ENCODE results near the gene CRIM1. TPM values are rescaled to one million over a fixed set of nuclear protein-coding genes. Genes with fewer than 3 reads are reported as not detected.

The CRIM1 gene
- total RNA-seq, 6 experiments from 2014 or later = 731 to 946 (median 839) TPM

- Mint-ChIP-seq H3K27me3 (ENCODE audit: insufficient read depth) (no peaks in the 10 kb centered on the region; the same call in 1 of the 2 replicates), H3K27ac (peak overlapping the region; percentile 34; the same call in 1 of the 2 replicates), H3K9me3 (no peaks in the 10 kb centered on the region), H3K36me3 (ENCODE audit: low read depth) (no peaks in the 10 kb centered on the region), H3K4me1 (ENCODE audit: low read depth) (peaks cover 74% of the 10 kb centered on the region), H3K4me3 (no peak overlapping the region)
- no peak for TF ChIP-seq CTCF (IDR thresholded peaks at IDR 0.05)
- no peak for DNase-seq
Observed at GRCh38 chr2:36335597-36335996, 20.0 kb upstream of the CRIM1 start.

GRCh38 chr2:36336321-36336720 is 19.3 kb upstream of the CRIM1 start:
- H3K27ac Mint-ChIP-seq = no peak overlapping the region

GRCh38 chr2:36337354-36337753 is 18.2 kb upstream of the CRIM1 start:
- H3K9me3 Mint-ChIP-seq = no peaks in the 10 kb centered on the region
- no peaks in the 10 kb centered on the region; the same call in 1 of the 2 replicates for H3K27me3 Mint-ChIP-seq (ENCODE audit: insufficient read depth)
- H3K27ac Mint-ChIP-seq = peak overlapping the region; percentile 60
- no peaks in the 10 kb centered on the region for H3K36me3 Mint-ChIP-seq (ENCODE audit: low read depth)
- H3K4me1 Mint-ChIP-seq (ENCODE audit: low read depth) = peaks cover 63% of the 10 kb centered on the region
- no peak for DNase-seq
- TF ChIP-seq CTCF (IDR thresholded peaks at IDR 0.05) = no peak
- H3K4me3 Mint-ChIP-seq = no peak overlapping the region

More at GRCh38 chr2:36336321-36336720, 19.3 kb upstream of the CRIM1 start:
- Mint-ChIP-seq H3K27me3 (ENCODE audit: insufficient read depth) (no peaks in the 10 kb centered on the region; the same call in none of the 2 replicates), H3K36me3 (ENCODE audit: low read depth) (no peaks in the 10 kb centered on the region), H3K4me1 (ENCODE audit: low read depth) (peaks cover 70% of the 10 kb centered on the region), H3K9me3 (no peaks in the 10 kb centered on the region), H3K4me3 (no peak overlapping the region)
- no peak for DNase-seq
- no peak for TF ChIP-seq CTCF (IDR thresholded peaks at IDR 0.05)

- DNase-seq = no peak
- H3K27ac Mint-ChIP-seq = peak overlapping the region; percentile 93
- peaks cover 66% of the 10 kb centered on the region for H3K4me1 Mint-ChIP-seq (ENCODE audit: low read depth)
- H3K36me3 Mint-ChIP-seq (ENCODE audit: low read depth) = no peaks in the 10 kb centered on the region
- peak overlapping the region; percentile 66 for H3K4me3 Mint-ChIP-seq
- H3K27me3 Mint-ChIP-seq (ENCODE audit: insufficient read depth) = no peaks in the 10 kb centered on the region; the same call in 1 of the 2 replicates
- no peaks in the 10 kb centered on the region for H3K9me3 Mint-ChIP-seq
- no peak for TF ChIP-seq CTCF (IDR thresholded peaks at IDR 0.05)
Observed at GRCh38 chr2:36338124-36338826, 17.3 kb upstream of the CRIM1 start.

GRCh38 chr2:36338827-36339145 is 16.8 kb upstream of the CRIM1 start:
- Mint-ChIP-seq H3K4me1 (ENCODE audit: low read depth) (peaks cover 66% of the 10 kb centered on the region), H3K9me3 (no peaks in the 10 kb centered on the region), H3K27ac (peak overlapping the region; percentile 93), H3K4me3 (peak overlapping the region; percentile 66), H3K27me3 (ENCODE audit: insufficient read depth) (no peaks in the 10 kb centered on the region; the same call in 1 of the 2 replicates), H3K36me3 (ENCODE audit: low read depth) (no peaks in the 10 kb centered on the region)
- TF ChIP-seq CTCF (IDR thresholded peaks at IDR 0.05) = no peak
- DNase-seq = peak; percentile 56

Data from HFFc6 (cell line).